Measurements from ENCODE around the gene C21orf91. TPM values are rescaled to one million over a fixed set of nuclear protein-coding genes. Genes with fewer than 3 reads are reported as not detected.
"Not testable (repeated sequence)": the region's sequence is repeated elsewhere in the genome, so short reads cannot be mapped to it uniquely, and the experiment has no call there.

C21orf91 gene
- total RNA-seq, 1 donor from 2014 or later, result 6.5 TPM

DNA sequence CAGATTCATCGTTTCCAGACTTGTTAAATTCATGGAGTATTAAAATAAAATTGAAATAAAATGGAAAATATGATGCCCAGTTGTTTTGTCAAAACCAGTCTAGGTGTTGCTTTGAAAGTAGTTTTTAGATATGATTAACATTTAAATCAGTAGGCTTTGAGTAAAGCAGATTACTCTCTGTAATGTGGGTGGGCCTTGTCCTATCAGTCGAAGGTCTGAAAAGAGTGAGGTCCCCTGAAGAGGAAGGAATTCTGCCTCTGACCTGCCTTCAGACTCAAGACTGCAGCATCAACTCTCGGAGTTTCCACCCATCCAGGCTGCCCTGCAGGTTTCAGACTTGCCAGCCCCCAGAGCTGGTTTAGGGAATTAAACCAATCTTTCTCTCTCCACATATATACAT lies 36.2 kb downstream of the C21orf91 start:
- intact Hi-C loops (cut with DNase I), result no loop called here
- DNase-seq (ENCODE audit: missing footprints) (no peak), ATAC-seq (no peak)

DNA sequence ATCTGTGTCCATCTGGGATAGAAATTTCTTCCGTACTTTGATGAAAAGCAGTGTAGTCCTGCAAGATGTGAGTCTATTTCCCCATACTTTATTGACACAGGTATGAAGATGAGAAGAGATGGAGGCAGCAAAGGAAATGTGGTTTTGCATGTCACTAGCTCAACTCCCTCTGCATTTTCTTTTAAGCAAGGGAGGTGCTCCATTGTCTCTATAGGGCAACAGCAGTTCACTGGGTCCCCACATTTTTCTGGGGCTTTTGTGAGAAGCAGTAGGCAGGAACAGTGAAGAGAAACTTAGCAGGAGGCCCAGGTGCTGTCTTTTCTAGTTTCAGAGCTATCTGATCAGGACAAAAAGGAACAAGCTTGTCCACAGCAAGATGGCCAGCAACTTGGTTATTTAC lies 37.1 kb downstream of the C21orf91 start:
- ATAC-seq (no peak), DNase-seq (ENCODE audit: missing footprints) (no peak)
- intact Hi-C loops (cut with DNase I), result no loop called here

DNA sequence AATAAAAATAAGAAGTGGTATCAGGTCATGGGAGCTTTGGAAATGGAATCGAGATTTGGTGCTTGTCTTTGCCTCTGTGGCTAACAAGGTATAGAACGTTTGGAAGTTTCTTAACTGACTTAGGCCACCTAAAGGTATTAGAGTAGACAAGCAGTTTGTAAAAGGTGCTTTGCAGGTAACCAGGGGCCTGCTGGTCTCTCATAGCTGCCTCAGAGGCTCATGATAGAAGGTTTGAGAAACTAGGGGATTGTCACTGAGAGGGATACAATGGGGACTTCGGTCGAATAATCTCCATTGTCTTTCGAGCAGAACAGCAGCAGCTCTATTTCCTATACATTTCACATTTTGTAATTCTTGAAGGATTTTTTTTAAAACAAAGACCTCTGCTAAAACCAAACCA lies 37.6 kb downstream of the C21orf91 start:
- intact Hi-C loops (cut with DNase I), result no loop called here

DNA sequence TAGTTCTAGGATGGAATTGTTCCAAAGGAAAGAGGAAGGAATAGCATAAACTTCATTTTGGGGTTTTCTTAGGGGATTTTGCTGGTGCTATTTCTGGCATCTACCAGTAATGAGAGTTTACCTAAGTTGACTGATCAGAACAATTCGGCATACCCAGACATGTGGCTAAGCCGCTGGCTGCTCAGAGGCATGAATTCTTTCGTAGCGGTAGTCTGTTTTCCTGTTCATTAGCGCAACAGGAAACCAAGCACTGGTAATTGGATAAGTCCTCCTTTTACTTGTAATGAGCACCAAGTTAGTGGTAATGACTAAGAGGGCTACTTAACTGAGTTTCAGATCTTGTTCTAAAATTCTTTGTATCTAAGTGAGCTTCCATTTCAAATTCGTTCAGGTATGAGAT lies 38.6 kb downstream of the C21orf91 start:
- no peak for DNase-seq (ENCODE audit: missing footprints)
- no peak for ATAC-seq
- intact Hi-C loops (cut with DNase I), result no loop called here

More for the DNA sequence above, 37.6 kb downstream of the C21orf91 start:
- no peak for ATAC-seq
- DNase-seq (ENCODE audit: missing footprints), result no peak

DNA sequence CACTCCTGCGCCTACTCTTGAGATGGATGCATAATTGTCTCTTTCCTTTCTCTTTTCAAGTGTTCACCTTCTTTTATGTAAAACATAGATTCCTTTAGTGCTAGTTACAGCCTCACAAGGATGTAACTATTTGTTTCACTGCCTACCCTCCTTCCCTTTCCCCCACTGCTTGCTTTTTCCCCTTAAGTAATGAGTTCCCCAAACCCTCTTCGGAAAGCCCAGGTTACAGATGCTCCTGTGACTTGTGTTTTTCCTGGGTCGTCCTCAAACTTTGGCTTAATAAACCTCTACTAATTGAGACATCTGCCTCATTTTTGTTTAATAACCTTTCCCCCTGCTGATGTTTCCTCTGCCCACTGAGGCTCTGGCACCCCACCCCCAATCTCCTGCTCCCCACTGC lies 39.2 kb downstream of the C21orf91 start:
- intact Hi-C loops (cut with DNase I), result no loop called here
- DNase-seq (ENCODE audit: missing footprints) (no peak), ATAC-seq (no peak)

DNA sequence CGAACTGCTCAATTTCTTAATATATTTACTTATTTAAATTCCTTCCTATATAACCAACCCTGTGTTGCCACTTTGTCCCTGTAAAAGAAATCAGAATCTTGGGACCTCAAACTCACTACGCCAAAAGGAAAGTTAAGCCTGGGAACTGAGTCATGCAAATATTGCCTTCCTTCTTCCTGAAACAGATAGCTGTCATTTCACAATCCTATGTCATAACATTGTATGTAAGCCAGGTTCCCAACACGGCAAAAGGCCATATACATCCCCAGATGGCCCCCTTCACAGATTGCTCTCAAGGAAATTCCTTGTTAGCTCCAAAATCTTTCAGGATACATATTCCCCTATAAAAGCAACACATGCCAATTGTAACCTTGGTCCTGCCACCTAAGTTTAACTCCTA lies 39.7 kb downstream of the C21orf91 start:
- DNase-seq (ENCODE audit: missing footprints) (no peak), ATAC-seq (no peak)
- intact Hi-C loops (cut with DNase I), result no loop called here

DNA sequence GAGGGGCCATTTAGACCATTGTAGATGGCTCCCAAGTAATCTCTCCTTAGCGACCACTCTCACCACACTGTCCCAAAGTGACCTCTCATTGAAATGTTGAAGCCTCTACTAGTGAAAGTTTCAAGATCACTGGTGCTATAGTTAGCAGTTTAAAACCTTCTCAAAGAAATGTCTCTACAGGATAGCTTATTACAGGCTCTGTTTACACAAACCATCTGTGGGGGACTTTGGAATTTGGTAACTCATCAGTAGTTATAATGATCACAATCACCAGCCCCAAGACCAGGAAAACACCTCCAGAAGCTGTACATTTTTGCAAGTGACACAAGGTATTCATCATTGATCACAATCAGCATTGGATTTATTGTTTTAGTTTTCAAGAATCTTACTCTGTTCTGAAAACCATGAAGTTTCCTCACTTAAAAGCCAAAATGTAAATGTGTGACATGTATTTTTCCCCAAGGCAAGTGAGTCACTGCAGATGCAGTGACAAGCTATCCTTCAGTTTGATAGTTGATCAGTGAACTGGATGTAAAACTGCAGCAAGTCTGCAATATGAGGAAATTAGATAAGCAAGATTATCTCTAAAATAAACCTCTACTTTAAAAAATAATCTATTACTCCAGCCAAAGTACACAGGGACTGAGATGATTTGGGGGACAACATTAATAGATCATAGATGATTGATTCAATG lies 41.9 kb downstream of the C21orf91 start:
- DNase-seq (ENCODE audit: missing footprints), result no peak
- ATAC-seq, result no peak
- intact Hi-C loops (cut with DNase I), result no loop called here

DNA sequence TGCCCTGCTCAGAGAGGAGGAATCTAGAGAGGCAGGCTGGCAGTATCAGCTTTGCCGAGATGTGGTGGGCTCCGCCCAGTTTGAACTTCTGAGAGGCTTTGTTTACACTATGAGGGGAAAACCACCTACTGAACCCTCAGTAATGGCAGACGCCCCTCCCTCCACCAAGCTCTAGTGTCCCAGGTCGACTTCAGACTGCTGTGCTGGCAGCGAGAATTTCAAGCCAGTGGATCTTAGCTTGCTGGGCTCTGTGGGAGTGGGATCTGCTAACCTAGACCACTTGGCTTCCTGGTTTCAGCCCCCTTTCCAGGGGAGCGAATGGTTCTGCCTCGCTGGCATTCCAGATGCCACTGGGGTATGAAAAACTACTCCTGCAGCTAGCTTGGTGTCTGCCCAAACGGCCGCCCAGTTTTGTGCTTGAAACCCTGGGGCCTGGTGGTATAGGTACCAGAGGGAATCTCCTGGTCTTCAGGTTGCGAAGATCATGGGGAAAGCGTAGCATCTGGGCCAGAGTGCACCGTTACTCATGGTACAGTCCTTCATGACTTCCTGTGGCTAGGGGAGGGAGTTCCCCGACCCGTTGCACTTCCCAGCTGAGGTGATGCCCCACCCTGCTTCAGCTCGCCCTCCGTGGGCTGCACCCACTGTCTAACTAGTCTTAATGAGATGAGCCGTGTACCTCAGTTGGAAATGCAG lies 43.6 kb downstream of the C21orf91 start:
- intact Hi-C loops (cut with DNase I), result no loop called here
- ATAC-seq, result no peak
- no peak for DNase-seq (ENCODE audit: missing footprints)

DNA sequence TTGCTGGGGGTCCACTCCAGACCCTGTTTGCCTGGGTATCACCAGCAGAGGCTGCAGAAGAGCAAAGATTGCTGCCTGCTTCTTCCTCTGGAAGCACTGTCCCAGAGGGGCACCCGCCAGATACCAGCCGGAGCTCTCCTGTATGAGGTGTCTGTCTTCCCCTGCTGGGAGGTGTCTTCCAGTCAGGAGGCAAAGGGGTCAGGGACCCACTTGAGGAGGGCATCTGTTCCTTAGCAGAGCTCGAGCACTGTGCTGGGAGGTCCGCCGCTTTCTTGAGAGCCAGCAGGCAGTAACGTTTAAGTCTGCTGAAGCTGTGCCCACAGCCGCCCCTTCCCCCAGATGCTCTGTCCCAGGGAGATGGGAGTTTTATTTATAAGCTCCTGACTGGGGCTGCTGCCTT lies 44.1 kb downstream of the C21orf91 start:
- intact Hi-C loops (cut with DNase I); ATAC-seq; DNase-seq (ENCODE audit: missing footprints): not testable (repeated sequence)

DNA sequence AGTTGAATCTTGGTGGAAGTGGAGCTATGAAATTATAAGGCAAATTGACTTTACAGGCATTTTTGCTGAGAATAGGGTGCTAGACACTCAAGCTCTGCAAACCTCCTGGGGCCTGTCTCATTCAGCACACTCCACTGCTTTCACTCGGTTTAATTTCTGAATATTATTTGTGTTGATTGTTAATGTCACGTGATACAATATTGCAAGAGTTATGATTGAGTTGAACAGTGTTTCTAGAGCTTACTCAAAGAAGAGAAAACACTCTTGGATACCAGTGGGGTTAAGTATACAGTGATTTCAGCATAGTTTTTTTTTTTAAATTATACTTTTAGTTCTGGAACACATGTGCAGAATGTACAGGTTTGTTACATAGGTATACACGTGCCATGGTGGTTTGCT lies 49.7 kb downstream of the C21orf91 start:
- DNase-seq (ENCODE audit: missing footprints) (no peak), ATAC-seq (no peak)
- intact Hi-C loops (cut with DNase I), result no loop called here

DNA sequence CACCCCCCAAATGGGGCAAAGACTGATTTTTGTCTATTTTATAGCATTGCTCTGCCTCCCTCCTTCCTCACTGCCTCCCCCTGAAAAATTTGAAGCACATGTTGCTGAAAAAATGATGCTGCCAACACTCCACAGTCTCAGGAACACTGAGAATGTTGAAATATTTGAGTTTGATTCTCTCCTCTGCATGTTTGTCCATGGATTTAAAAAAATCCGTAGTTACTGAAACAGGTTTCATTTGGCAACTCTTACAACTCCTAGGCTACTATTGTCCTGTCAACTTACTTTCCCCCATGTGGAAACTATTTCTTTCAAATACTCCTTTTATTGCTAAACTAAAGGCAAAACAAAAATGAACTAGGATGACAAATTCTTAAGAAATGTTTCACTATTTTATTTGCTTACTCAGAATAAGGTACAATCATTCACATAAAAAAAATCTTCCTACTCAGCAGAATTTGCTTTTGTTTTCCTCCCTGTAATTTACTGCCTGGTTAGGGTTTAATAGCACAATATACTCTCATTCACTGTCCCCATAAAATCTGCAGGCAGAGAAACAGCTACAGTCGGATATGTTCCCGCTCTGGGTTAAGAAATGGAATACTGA lies 50.2 kb downstream of the C21orf91 start:
- DNase-seq (ENCODE audit: missing footprints), result no peak
- intact Hi-C loops (cut with DNase I), result no loop called here
- ATAC-seq, result no peak

DNA sequence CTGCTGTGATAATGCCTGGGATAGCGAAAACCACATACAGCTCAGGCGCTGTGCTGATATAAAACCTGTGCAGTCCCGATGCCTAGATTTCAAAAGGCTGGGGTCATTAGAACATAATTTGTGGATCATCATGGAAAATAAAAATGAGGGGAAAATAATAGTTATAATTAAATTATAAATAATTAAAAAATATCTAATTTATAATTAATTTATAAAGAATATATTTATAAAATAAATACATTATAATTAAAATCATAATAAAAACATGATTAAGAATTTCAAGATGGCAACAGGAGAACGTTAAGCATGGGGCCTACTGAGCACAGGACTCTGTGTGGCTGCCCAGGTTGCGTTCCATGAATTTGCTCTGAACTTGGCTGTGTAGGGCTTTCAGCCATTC lies 53.9 kb downstream of the C21orf91 start:
- no peak for ATAC-seq
- DNase-seq (ENCODE audit: missing footprints), result no peak
- intact Hi-C loops (cut with DNase I), result no loop called here

DNA sequence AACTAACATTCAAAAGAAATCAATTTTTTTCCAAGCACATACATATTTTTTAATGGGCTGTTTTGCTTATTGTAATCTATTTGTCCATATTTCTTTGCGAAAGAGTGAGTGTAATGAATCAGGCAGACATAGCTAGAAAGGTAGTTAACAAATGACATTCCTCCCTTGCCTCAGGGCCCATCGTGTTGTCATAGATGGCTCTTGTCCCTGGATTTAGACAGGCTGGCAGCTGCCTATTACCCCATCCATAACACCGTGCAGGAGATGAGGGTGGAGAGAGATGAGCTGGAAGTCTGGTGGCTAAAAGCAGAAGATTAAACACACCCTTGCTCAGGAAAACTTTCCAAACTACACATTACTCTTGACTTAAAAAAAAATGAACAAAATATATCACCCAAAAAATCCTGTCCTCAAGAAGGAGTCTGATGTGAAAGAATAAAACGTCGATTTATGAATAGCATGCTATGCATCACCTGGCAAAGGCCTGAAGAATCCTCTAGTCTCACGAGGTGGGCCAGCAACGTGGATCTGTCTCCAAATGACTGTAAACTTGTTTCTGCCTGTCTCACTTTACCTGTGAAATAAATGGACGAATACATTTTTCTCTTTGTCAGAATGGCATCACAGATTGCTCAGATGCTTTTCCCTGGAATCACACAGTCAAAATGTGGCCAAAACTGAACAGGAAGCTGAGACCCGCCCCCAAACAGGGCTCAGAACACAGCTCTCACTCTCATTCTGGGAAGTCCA lies 55.7 kb downstream of the C21orf91 start:
- no peak for ATAC-seq
- no peak for DNase-seq (ENCODE audit: missing footprints)
- intact Hi-C loops (cut with DNase I), result no loop called here

DNA sequence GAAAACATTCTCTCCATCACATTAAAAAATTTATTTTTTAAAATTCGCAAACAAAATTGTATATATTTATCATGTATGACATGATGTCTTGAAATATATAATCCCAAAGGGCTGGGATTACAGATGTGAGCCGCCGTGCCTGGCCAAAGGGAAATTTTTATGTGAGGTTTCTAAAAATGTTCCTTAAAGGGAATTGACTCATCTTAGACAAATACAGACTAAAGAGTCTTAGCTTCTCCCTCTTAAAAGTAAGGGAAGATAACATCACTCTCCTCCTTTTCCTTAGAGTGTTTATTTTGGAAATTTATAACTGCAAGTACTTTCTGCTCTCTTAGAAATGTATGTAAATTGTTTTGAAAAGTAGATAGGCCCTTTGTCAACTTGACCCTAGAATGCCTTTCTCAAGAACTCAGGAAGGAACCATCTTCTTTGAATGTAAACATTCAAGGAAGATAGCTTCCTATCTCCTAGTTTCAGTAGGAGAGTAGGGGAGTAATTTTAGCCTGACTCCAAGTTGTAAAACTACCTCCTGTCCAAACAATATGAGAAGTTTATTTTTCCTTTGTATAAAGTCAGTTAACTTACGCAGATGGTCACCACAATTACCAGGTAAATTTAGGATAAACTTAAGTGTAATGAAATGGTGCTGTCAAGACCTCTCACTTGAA lies 59.5 kb downstream of the C21orf91 start:
- DNase-seq (ENCODE audit: missing footprints), result no peak
- no peak for ATAC-seq
- intact Hi-C loops (cut with DNase I), result no loop called here

DNA sequence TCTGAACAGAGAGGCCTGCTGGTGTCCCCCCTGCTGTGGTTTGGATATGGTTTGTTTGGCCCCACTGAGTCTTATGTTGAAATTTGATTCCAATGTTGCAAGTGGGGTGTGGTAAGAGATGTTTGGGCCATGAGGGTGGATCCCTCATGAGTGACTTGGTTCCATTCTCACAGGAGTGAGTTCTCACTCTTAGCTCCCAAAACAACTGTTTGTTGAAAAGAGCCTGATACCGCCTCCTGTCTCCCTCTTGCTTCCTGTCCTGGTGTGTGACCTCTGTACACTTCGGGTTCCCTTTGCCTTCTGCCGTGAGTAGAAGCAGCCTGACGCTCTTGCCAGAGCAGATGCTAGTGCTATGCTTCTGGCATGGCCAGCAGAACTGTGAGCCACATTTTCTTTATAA lies 60.5 kb downstream of the C21orf91 start:
- intact Hi-C loops (cut with DNase I), result no loop called here
- DNase-seq (ENCODE audit: missing footprints) (no peak), ATAC-seq (peak; percentile 23)

DNA sequence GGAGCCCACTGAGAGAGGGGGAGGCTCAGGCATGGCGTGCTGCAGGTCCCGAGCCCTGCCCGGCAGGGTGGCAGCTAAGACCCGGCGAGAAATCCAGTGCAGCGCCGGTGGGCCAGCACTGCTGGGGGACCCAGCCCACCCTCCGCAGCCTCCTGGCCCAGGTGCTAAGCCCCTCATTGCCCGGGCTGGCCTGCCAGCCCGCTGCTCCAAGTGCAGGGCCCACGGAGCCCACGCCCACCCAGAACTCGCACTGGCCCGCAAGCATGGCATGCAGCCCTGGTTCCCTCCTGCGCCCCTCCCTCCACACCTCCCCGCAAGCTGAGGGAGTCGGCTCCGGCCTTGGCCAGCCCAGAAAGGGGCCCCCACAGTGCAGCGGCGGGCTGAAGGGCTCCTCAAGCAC lies 61.5 kb downstream of the C21orf91 start:
- intact Hi-C loops (cut with DNase I), result no loop called here
- no peak for ATAC-seq
- DNase-seq (ENCODE audit: missing footprints), result no peak

DNA sequence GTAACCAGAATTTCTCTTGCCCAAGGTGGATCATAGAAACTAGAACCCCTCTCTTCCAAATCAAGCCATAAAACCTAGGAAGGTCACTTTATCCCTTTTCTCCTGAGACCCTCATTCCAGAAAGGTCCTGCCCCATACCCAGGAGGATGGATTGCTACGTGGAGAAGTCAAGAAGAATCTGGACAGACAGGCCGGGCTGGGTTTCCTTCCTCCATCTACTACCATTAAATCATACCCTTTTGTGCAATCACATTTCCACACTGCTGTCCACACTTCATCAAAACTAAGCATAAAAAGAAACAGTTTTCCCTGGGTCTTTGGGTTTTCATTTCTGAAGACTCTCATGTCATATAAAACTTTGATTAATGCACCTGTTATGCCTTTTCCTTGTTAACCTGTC lies 65.4 kb downstream of the C21orf91 start:
- ATAC-seq, result no peak
- no peak for DNase-seq (ENCODE audit: missing footprints)
- intact Hi-C loops (cut with DNase I), result no loop called here

DNA sequence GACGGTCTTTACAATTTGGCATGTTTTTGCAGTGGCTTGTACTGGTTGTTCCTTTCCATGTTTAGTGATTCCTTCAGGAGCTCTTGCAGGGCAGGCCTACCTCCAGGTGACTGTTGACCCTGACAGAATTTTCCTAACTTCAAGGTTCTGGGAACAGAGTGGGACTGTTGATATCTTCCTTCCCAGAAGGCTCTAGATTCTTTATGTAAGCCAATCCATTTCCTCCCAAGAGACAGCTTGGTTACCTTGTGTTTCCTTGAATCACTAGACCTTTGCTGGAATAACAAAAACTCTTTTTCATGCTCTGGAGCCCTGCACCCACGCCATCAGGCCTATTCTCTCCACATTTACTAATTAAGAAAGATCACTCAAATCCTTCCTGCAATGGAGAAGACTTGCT lies 67.0 kb downstream of the C21orf91 start:
- intact Hi-C loops (cut with DNase I), result no loop called here
- ATAC-seq (no peak), DNase-seq (ENCODE audit: missing footprints) (no peak)

DNA sequence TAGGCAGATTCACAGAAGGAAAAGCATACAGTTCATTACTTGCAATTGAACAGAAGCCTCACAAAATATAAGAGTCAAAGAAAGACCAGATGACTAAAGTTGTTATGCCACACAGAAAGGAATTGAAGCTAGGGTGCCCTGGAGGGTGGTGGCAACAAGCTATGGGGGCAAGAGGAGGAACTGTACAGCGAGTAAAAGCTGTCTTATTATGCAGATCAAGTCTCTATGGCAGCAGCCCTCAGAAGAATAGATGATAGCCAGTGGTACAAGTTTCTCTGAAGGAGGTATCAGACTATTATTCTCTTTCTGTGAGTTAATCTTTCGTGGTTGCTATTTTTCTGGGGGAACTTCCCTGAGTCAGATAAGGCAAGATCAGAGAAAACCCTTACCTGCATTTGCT lies 72.2 kb downstream of the C21orf91 start:
- DNase-seq (ENCODE audit: missing footprints), result no peak
- no peak for ATAC-seq
- intact Hi-C loops (cut with DNase I), result no loop called here
